Activated naive CD8-positive, alpha-beta T cell treated with anti-CD3 and anti-CD28 coated beads, Interleukin-2, amount 10 ng/mL, durations not matched to agents 7 days and 5 days (primary cell): ENCODE data around the gene IFNA5. TPM values are rescaled to one million over a fixed set of nuclear protein-coding genes. Genes with fewer than 3 reads are reported as not detected.

Experiments
- ATAC-seq: fragments of 150-1000 bp; cut with Tn5 transposase; one replicate; pipeline ENCODE4 v1.10.0; 2021; ENCODE audit warnings: low read depth, moderate library complexity
- POLR2A ChIA-PET: fragments of 350-600 bp; sonication (Branson Sonifier 250); formaldehyde crosslinking; loops from one replicate; lab custom pipeline; 2021; ENCODE audit warnings: antibody characterized with exemption; lab: Charles Lee
- DNase-seq: peaks from one replicate; pipeline ENCODE4 v3.0.0; 2021
- H3K27ac Mint-ChIP-seq: one replicate; pipeline ENCODE4 v1.8.0; 2022; ENCODE audit warnings: mild to moderate bottlenecking, mixed read lengths
- H3K27me3 Mint-ChIP-seq: one replicate; pipeline ENCODE4 v1.8.0; 2022; ENCODE audit warnings: mild to moderate bottlenecking, moderate library complexity, mixed read lengths
- H3K36me3 Mint-ChIP-seq: one replicate; pipeline ENCODE4 v1.8.0; 2021; ENCODE audit warnings: mild to moderate bottlenecking, mixed read lengths
- H3K4me1 Mint-ChIP-seq: one replicate; pipeline ENCODE4 v1.8.0; 2021; ENCODE audit warnings: mixed read lengths
- H3K4me3 Mint-ChIP-seq: one replicate; pipeline ENCODE4 v1.8.0; 2022; ENCODE audit warnings: mild to moderate bottlenecking, moderate library complexity, mixed read lengths
- H3K9me3 Mint-ChIP-seq: one replicate; pipeline ENCODE4 v1.8.0; 2021; ENCODE audit warnings: mixed read lengths
- total RNA-seq, 2 experiments: library from RNA; stranded (reverse); gene quantifications; one replicate each; pipeline ENCODE4 v1.2.3, GENCODE V29; 2021

IFNA5 gene
- total RNA-seq: under 1 TPM in 1 of 2 experiments, not detected in 1; 0.31 TPM

DNA sequence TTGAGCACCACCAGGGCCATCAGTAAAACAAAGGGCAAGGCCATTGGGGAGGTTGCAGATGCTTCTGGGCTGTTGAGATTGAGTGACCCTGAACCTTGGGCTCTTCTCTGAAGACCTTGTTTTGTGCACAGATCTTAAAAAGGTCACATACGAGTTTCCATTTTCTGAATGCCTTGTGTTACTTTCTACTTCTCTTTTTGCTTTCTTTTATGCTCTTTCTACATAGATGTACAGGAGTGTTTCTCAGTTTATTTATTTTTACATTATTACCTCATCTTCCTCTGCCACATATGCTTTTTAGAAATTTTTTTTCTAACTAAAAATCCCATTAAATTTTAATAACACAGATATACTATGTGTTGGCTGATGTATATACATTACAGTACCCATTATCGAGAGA, at the start of gene IFNA5:
TSS of gene IFNA5 (minus strand) at position 101 of the 400 bp plus-strand sequence. CDS start at position 44, 57 bp downstream.
- H3K4me1 Mint-ChIP-seq: no peaks in the 10 kb centered on the region
- peaks cover 51% of the 10 kb centered on the region for H3K27me3 Mint-ChIP-seq
- no peak within 1 kb of the TSS for H3K27ac Mint-ChIP-seq
- no peak for ATAC-seq
- no peaks in the 10 kb centered on the region for H3K9me3 Mint-ChIP-seq
- POLR2A ChIA-PET: no interaction called here
- DNase-seq: no peak
- H3K4me3 Mint-ChIP-seq: no peak within 1 kb of the TSS
- H3K36me3 Mint-ChIP-seq: no peaks in the 10 kb centered on the region

DNA sequence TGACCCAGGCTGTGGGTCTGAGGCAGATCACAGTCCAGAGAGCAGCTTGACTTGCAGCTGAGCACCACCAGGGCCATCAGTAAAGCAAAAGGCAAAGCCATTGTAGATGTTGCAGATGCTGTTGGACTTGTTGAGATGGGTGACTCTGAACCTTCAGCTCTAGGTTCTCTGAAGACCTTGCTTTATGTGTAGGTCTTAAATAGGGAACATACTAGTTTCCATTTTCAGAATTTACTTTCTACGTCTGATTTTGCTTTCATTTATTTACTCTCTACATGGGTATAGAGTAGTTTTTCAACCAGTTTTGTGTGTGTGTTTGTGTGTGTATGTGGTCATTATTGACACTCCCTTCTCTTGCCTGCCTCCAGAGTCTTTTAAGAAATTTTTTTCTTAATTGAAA, 45.7 kb upstream of the IFNA5 start, which contains the start of gene IFNA6:
TSS of gene IFNA6 (minus strand) at position 101 of the 400 bp plus-strand sequence. CDS start at position 101, 0 bp downstream.
- Mint-ChIP-seq H3K9me3 (peaks cover 13% of the 10 kb centered on the region), H3K27ac (no peak within 1 kb of the TSS), H3K4me3 (no peak within 1 kb of the TSS), H3K36me3 (peaks cover 4% of the 10 kb centered on the region), H3K4me1 (no peaks in the 10 kb centered on the region), H3K27me3 (peaks cover 13% of the 10 kb centered on the region)
- POLR2A ChIA-PET: no interaction called here
- ATAC-seq (no peak), DNase-seq (no peak)

DNA sequence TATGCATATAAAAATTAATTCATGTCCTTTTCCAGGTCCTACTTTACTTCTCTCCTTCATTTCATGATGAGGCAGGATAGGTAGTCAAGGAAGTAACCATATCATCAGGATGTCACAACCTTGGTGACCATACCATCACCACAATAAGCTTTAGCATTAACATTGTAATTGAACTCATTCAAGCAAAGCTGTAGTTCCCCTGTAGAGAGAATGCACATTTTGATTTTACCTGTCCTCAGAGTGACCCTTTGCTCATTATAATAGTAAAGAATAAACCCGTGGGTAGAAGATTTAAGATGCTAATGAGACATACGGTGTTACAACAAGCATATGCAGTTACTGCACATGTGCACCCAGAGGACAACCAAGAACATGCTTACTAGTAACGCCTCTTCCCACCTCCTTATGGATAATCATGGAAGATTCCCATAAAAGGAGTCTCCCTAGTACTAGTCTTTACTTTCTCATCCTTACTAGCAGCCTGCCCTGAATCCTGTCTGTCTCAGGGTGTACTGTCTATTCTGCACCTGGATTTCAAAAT, 43.4 kb upstream of the IFNA5 start:
- Mint-ChIP-seq H3K9me3 (peaks cover 11% of the 10 kb centered on the region), H3K27me3 (peaks cover 20% of the 10 kb centered on the region), H3K27ac (no peak overlapping the region), H3K4me1 (peaks cover 1% of the 10 kb centered on the region), H3K4me3 (no peak overlapping the region), H3K36me3 (peaks cover 6% of the 10 kb centered on the region)
- ATAC-seq (no peak), DNase-seq (no peak)
- POLR2A ChIA-PET: no interaction called here

DNA sequence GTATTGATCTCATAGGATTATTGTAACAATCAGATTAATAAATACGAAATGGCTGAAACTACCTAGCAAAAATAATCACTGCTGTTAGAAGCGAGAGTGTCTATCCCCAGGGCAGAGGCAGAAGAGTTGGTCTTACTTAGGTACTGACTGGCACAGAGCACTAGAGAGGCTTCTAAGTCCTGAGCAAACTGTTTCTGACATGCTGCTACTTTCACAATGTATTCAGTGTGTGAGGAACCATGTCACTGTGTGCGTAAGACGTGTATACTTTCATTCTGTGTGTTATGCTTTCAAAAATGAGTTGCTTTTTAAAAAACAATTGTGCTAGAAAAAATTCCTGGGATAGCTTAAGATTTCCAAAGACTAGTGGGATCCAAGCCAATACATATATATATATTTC, 35.6 kb upstream of the IFNA5 start:
- POLR2A ChIA-PET: no interaction called here

DNA sequence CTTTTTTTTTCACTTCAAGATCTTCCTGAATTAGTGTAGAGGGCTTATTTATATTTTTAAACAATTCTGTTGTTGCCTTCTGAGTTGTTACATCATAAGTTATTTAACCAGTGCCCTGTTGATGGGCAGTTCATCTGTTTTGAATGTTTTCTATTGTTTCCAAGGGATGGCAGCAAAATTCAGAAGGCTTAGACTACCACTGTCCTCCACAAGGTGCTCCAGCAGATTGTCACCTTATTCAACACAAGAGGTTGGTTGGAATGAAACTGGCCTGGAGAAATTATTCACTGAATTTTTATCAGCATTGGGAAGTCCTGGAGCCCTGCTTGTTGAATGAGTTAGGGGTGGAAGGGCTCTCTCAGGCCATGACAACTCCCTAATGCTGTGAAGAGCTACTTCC, 31.3 kb upstream of the IFNA5 start:
- H3K36me3 Mint-ChIP-seq: peaks cover 20% of the 10 kb centered on the region
- peaks cover 8% of the 10 kb centered on the region for H3K27me3 Mint-ChIP-seq
- no peak for ATAC-seq
- no peak overlapping the region for H3K4me3 Mint-ChIP-seq
- no peak for DNase-seq
- no peak overlapping the region for H3K27ac Mint-ChIP-seq
- peaks cover 29% of the 10 kb centered on the region for H3K4me1 Mint-ChIP-seq
- peaks cover 2% of the 10 kb centered on the region for H3K9me3 Mint-ChIP-seq
- POLR2A ChIA-PET: no interaction called here

More for the DNA sequence above, 35.6 kb upstream of the IFNA5 start:
- ATAC-seq: no peak
- H3K27me3 Mint-ChIP-seq: peaks cover 21% of the 10 kb centered on the region
- peaks cover 7% of the 10 kb centered on the region for H3K4me1 Mint-ChIP-seq
- H3K27ac Mint-ChIP-seq: no peak overlapping the region
- H3K4me3 Mint-ChIP-seq: no peak overlapping the region
- peaks cover 6% of the 10 kb centered on the region for H3K36me3 Mint-ChIP-seq
- H3K9me3 Mint-ChIP-seq: peaks cover 10% of the 10 kb centered on the region
- no peak for DNase-seq

DNA sequence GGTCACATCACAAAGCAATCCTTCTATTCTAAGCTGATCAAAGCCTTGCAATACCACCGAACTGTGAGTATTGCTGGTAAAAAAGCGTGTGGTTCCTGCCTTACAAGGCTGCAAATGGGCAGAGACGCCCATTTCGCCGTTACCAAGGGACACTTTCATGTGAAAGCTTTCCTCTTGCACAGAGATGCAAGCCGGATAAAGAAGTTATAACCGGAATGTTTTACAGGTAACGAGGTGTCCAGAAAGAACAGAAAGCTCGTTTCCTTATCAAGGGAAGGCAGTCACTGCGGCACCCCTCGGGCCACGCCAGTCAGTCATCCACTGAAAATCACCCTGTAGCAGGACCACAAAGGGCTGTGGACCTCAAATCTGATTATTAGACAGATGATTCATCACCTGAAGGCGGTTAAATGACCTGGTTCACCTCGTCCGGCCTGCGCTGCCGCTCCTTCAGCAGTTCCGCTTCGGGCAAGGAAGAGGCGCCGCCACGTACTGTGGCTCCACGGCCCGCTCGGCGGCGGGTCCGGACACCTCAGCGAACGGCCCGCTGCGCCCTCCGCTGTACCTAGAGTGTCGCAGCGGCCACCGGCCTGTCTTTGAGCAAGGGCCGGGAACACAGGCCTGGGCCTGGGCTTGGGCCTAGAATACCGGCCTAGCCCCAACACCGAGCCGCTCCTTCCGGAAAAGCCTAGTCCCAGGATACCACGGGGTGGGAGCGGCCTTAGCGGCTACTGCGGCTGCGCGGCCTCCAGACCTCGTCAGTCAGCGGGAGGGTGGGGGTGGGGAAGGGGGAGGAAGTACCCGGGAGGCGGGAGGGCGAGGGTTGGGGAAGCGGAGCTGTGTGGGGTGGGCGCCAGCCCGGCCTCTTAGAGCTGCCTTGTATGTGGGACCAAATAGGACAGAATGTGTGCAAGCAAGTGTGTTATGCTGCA, 29.9 kb upstream of the IFNA5 start, which contains the start of gene KLHL9:
TSS of gene KLHL9 (minus strand) at position 704 of the 932 bp plus-strand sequence. CDS start at position 159, 545 bp downstream.
- H3K9me3 Mint-ChIP-seq: peaks cover 2% of the 10 kb centered on the region
- peak within 1 kb of the TSS; percentile 88 for H3K4me3 Mint-ChIP-seq
- H3K36me3 Mint-ChIP-seq: peaks cover 22% of the 10 kb centered on the region
- H3K27ac Mint-ChIP-seq: peak within 1 kb of the TSS; percentile 89
- ATAC-seq: peak; percentile 97
- peak; percentile 85 for DNase-seq
- H3K4me1 Mint-ChIP-seq: peaks cover 36% of the 10 kb centered on the region
- H3K27me3 Mint-ChIP-seq: peaks cover 8% of the 10 kb centered on the region
- POLR2A ChIA-PET: interaction anchor here (0.6 to 2.2 kb wide), 9 partner anchors 9 to 61 kb away, joined by 3 to 8 read pairs (median 4); no protein-coding TSS in a partner anchor

DNA sequence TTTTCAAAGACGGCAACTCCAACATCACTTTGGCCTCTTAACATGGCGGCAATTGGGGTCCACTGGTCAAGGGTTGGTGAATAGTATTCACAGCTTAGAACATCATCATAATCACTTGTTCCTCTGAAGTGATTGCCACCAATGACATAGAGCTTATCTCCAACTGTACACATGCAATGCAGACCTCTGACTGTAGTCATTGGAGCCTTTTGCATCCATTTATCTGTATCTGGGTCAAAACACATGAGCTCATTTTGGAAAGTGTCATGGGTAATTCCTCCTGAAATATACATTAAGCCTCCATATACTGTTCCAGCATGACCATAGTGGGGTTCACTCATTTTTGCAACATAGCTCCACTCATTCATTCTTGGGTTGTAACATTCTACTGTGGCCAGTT, 28.1 kb upstream of the IFNA5 start:
- ATAC-seq (no peak), DNase-seq (no peak)
- H3K27ac Mint-ChIP-seq: no peak overlapping the region
- H3K36me3 Mint-ChIP-seq: peaks cover 22% of the 10 kb centered on the region
- H3K9me3 Mint-ChIP-seq: peaks cover 2% of the 10 kb centered on the region
- peak overlapping the region; percentile 88 for H3K4me3 Mint-ChIP-seq
- H3K4me1 Mint-ChIP-seq: peaks cover 42% of the 10 kb centered on the region
- POLR2A ChIA-PET: interaction anchor here (1.6 to 2.2 kb wide), 2 partner anchors 9 to 24 kb away, joined by 5 to 8 read pairs; no protein-coding TSS in a partner anchor
- peaks cover 4% of the 10 kb centered on the region for H3K27me3 Mint-ChIP-seq

DNA sequence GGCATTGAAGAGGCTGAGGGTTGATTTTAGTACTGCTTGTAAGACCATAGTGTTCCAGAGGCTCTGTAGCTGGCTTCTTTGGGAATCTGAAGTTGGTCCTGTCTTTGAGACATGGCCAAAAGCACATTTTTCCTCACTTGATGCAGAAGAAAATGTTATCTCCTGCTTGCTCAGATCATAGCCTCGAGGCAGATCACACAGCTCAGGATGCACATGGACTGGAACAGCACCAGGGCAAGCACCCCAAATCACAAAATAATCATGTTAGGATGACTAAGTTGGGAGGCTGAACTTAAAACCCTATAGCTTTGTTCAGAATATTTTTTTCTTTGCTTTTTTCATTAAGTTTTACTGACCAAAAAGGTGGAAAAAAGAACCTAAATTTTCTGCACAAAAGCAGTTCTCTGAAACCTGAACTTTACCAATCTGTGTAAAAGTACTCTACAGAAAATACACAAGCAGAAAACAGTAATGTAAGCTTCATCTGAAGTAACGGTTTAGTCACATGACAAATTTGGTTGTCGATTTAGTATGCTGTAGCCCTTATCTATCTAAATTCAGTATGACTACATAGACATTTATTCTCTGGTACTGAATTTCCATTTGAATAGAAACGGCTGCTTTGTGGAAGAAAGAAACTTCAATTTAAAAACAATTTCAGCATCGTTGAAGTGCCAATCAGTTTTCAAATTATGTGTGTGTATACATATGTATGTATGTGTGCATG, 26.7 kb upstream of the IFNA5 start:
- Mint-ChIP-seq H3K9me3 (peaks cover 2% of the 10 kb centered on the region), H3K27me3 (peaks cover 2% of the 10 kb centered on the region), H3K4me3 (peak overlapping the region; percentile 88), H3K36me3 (peaks cover 22% of the 10 kb centered on the region), H3K4me1 (peaks cover 50% of the 10 kb centered on the region), H3K27ac (no peak overlapping the region)
- ATAC-seq (no peak), DNase-seq (no peak)
- POLR2A ChIA-PET: interaction anchor here (0.9 kb wide), 1 partner anchor 182 kb away, joined by 3 read pairs; no protein-coding TSS in a partner anchor

DNA sequence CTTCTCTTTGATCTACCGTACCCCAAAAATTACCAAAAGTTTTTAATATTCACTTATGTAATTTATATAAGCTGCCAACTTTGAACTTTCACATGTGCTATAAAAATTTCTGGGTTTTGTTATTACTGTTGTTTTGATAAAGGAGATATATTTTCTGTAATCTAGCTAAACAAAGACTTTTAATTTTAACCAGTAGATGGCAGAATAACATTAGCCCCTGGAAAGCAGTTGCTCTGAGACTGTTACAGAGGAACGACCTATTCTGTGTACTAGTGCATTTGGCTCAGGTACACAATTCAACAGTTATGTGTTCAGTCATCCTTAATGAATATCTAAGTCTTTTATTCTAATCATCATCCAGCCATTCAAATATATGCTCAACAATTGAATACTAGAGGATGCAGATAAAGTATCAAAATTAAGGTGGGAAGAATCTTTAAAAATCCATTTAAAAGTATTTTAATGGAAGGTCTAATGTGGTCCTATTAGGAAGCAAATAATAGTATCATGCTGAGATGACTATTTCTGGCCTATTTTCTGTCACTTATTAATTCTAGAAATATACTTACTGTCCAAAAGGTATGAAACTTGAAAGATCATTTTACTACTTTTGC, 21.5 kb upstream of the IFNA5 start:
- Mint-ChIP-seq H3K27ac (no peak overlapping the region), H3K27me3 (no peaks in the 10 kb centered on the region), H3K4me1 (peaks cover 29% of the 10 kb centered on the region), H3K9me3 (no peaks in the 10 kb centered on the region), H3K36me3 (peaks cover 8% of the 10 kb centered on the region), H3K4me3 (no peak overlapping the region)
- DNase-seq: no peak
- POLR2A ChIA-PET: interaction anchor here (0.6 to 1.2 kb wide), 3 partner anchors 8 to 119 kb away, joined by 3 to 4 read pairs (median 4); partner anchors contain the start of gene KLHL9
- ATAC-seq: peak; percentile 66

DNA sequence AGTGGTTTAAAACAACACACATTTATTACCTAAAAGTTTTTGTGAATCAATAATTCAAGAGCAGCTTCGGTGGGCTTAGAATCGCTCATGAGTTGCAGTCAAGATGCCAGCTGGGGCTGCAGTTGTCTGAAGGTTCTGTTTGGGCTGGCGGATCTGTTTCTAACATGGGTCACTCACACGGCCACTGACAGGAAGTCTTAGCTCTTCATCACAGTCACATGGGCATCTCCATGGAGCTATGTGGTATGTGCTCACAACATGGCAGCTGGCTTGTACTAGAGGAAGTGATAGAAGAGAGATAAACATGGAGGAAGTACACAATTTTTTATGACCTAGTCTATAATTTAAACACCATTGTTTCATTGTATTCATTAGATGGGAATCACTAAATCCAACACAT, 18.9 kb upstream of the IFNA5 start:
- Mint-ChIP-seq H3K9me3 (no peaks in the 10 kb centered on the region), H3K27ac (no peak overlapping the region), H3K4me1 (peaks cover 16% of the 10 kb centered on the region), H3K4me3 (no peak overlapping the region), H3K36me3 (peaks cover 6% of the 10 kb centered on the region), H3K27me3 (no peaks in the 10 kb centered on the region)
- DNase-seq: no peak
- ATAC-seq: no peak
- POLR2A ChIA-PET: interaction anchor here (1.7 kb wide), 1 partner anchor 10 kb away, joined by 5 read pairs; no protein-coding TSS in a partner anchor

DNA sequence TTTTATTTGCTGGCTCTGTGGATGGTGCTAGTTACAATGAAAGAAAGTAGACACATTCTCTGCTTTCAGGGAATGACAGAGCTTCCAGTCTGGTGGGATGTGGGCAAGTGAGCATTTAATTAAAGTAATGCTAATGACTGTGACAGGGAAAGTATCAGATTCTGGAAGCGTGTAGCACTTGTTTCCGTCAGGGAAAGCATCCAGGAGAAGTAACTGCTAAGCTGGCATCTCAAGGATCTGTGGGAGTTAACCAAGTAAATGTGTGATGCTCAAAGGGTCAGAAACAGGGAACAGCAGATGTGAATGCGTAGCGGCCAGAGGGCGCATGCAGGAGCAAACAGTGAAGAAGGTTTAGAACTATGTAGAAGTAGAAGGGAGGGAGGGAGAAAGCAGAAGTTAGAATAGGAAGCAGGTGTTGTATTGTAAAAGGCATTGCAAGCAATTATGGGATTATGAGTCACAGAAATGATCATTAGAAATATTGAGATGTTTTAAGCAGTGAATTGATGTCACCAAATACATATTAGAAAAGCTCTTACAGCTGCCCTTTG, 17.9 kb upstream of the IFNA5 start:
- H3K27ac Mint-ChIP-seq: no peak overlapping the region
- POLR2A ChIA-PET: interaction anchor here (0.6 to 1.7 kb wide), 4 partner anchors 11 to 65 kb away, joined by 4 to 5 read pairs (median 5); partner anchors contain the start of gene KLHL9
- H3K4me1 Mint-ChIP-seq: peaks cover 18% of the 10 kb centered on the region
- H3K36me3 Mint-ChIP-seq: peaks cover 6% of the 10 kb centered on the region
- H3K9me3 Mint-ChIP-seq: no peaks in the 10 kb centered on the region
- H3K4me3 Mint-ChIP-seq: no peak overlapping the region
- ATAC-seq (no peak), DNase-seq (no peak)
- H3K27me3 Mint-ChIP-seq: no peaks in the 10 kb centered on the region

DNA sequence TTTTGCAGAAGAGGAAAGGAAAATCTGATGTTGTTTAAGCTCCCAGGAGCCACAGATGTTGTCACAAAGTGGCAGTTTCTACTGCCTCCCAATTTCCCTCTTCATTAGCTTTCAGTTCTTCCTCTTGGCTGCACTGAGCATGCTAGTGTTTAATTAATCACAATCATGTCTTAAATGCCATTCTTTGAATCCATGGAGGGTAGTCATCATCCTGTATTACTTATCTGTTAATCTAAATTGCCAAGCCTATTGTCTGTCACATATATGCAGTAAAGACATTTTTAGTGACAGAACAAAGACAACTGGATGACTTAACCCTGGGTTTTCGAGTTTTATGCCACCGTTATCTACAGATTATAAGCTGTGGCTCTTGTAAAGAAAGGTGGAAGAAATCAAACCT, 15.4 kb upstream of the IFNA5 start:
- Mint-ChIP-seq H3K27ac (no peak overlapping the region), H3K27me3 (peaks cover 3% of the 10 kb centered on the region), H3K36me3 (peaks cover 4% of the 10 kb centered on the region), H3K4me3 (no peak overlapping the region), H3K9me3 (no peaks in the 10 kb centered on the region), H3K4me1 (peaks cover 8% of the 10 kb centered on the region)
- POLR2A ChIA-PET: no interaction called here
- ATAC-seq (no peak), DNase-seq (no peak)
